ENCODE data around the gene BCR.

GRCh38 chr22:23261900-23262450, 81.7 kb downstream of the BCR start:
- TF ChIP-seq ZNF274 (IDR thresholded peaks at IDR 0.05; ENCODE audit: low read depth, low read length) (no peak), YY1 (IDR thresholded peaks at IDR 0.05; ENCODE audit: insufficient read depth, insufficient read length) (no peak)

Measured in NT2/D1 (cell line).